ENCODE measurements around the gene F10.
"Not testable (repeated sequence)": the region's sequence is repeated elsewhere in the genome, so short reads cannot be mapped to it uniquely, and the experiment has no call there.

F10 gene

DNA sequence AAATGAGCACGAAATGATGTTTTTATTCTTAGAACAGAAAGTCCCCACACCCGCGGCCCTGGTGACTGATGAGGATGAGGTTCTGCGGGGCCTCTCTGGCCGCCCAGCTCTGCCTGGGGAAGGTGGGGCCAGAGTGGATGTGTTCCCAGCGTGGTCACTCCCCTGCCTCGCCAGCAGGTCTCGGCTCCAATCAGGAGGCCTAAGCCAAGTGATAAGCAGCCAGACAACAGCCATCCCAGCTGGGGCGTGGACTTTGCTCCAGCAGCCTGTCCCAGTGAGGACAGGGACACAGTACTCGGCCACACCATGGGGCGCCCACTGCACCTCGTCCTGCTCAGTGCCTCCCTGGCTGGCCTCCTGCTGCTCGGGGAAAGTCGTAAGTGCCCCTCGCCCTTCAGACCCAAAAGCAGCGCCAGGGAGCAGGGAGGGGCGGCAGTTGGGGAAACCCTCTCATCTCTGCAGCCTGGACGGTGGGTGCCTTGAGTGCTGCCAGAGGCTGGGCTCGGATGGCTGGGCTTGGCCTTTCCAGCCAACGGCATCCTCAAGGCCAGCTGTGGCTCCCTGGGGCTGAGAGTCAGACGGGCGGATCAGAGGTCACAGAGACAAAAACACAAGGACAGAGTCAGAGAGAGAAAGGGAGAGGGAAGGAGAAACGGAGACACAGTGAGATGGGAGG is at the start of gene F10:
F10 (plus strand) TSS at position 250 of the 676 bp plus-strand sequence; CDS start at position 307, 57 bp downstream.
- DNase-seq (ENCODE audit: low spot score in 2 of 2) (no peak), ATAC-seq (no peak)
- Mint-ChIP-seq H3K9me3 (no peaks in the 10 kb centered on the region), H3K36me3 (no peaks in the 10 kb centered on the region), H3K4me1 (peaks cover 12% of the 10 kb centered on the region), H3K27ac (no peak within 1 kb of the TSS), H3K4me3 (no peak within 1 kb of the TSS)

GRCh38 chr13:113073942-113074341 is 48.7 kb upstream of the F10 start:
- no peaks in the 10 kb centered on the region for H3K4me1 Mint-ChIP-seq
- no peak for DNase-seq (ENCODE audit: low spot score in 2 of 2)
- H3K27ac Mint-ChIP-seq, result no peak overlapping the region
- H3K4me3 Mint-ChIP-seq, result no peak overlapping the region
- H3K9me3 Mint-ChIP-seq, result no peaks in the 10 kb centered on the region
- no peaks in the 10 kb centered on the region for H3K36me3 Mint-ChIP-seq
- ATAC-seq, result no peak

- Mint-ChIP-seq H3K36me3 (no peaks in the 10 kb centered on the region), H3K9me3 (no peaks in the 10 kb centered on the region), H3K27ac (no peak overlapping the region), H3K4me3 (no peak overlapping the region), H3K4me1 (no peaks in the 10 kb centered on the region)
- DNase-seq (ENCODE audit: low spot score in 2 of 2), result no peak
- ATAC-seq, result no peak
Observed at GRCh38 chr13:113074401-113074800, 48.2 kb upstream of the F10 start.

GRCh38 chr13:113074876-113075275 is 47.7 kb upstream of the F10 start:
- H3K4me3 Mint-ChIP-seq, result no peak overlapping the region
- DNase-seq (ENCODE audit: low spot score in 2 of 2) (no peak), ATAC-seq (no peak)
- H3K9me3 Mint-ChIP-seq, result no peaks in the 10 kb centered on the region
- H3K27ac Mint-ChIP-seq, result no peak overlapping the region
- H3K36me3 Mint-ChIP-seq, result no peaks in the 10 kb centered on the region
- no peaks in the 10 kb centered on the region for H3K4me1 Mint-ChIP-seq

- H3K4me1 Mint-ChIP-seq, result no peaks in the 10 kb centered on the region
- no peak overlapping the region for H3K4me3 Mint-ChIP-seq
- DNase-seq (ENCODE audit: low spot score in 2 of 2) (no peak), ATAC-seq (no peak)
- no peaks in the 10 kb centered on the region for H3K9me3 Mint-ChIP-seq
- no peak overlapping the region for H3K27ac Mint-ChIP-seq
- no peaks in the 10 kb centered on the region for H3K36me3 Mint-ChIP-seq
Observed at GRCh38 chr13:113075711-113076110, 46.9 kb upstream of the F10 start.

DNA sequence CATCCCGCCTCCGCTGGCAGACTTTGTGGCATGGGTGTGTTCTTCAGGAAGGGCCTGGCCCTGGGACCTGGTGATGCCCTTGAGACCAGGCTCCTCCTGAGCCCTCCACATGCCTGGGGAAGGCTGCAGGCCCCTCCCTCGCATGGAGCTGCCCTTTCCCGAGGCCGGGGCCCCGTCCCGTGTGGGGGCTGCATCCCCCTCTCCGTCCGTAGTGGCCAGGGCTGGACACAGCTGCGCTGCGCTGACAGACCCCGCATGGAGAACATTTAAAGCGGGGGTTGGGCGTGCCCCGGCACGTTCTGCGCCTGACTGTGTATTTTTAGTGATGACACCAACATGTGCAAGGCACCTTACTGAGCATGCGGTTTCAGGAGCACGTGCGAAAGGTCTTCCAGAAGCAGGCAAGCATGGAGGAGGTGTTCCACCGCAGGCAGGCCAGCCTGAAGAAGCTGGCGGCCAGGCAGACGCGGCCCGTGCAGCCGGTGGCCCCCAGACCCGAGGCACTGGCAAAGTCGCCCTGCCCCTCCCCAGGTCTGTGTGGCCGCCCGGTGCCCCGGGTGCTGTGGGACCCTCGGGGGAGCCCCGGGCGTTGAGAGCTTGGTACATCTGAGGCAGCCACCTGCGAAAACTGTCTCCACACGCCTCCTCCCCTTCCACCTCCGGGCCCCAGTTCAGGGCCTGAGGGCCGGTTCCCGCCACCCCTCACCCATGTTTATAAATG is 45.8 kb upstream of the F10 start:
- no peak for ATAC-seq
- H3K36me3 Mint-ChIP-seq, result no peaks in the 10 kb centered on the region

GRCh38 chr13:113077566-113077952 is 45.0 kb upstream of the F10 start:
- Mint-ChIP-seq H3K4me1 (no peaks in the 10 kb centered on the region), H3K9me3 (no peaks in the 10 kb centered on the region)

More for the DNA sequence above, 45.8 kb upstream of the F10 start:
- DNase-seq (ENCODE audit: low spot score in 2 of 2), result no peak
- Mint-ChIP-seq H3K27ac (no peak overlapping the region), H3K4me1 (no peaks in the 10 kb centered on the region), H3K9me3 (no peaks in the 10 kb centered on the region), H3K4me3 (no peak overlapping the region)

GRCh38 chr13:113077953-113078901 is 44.4 kb upstream of the F10 start:
- H3K27ac Mint-ChIP-seq, result no peak overlapping the region
- DNase-seq (ENCODE audit: low spot score in 2 of 2) (no peak), ATAC-seq (no peak)
- no peak overlapping the region for H3K4me3 Mint-ChIP-seq
- no peaks in the 10 kb centered on the region for H3K9me3 Mint-ChIP-seq
- no peaks in the 10 kb centered on the region for H3K4me1 Mint-ChIP-seq
- no peaks in the 10 kb centered on the region for H3K36me3 Mint-ChIP-seq

More at GRCh38 chr13:113077566-113077952, 45.0 kb upstream of the F10 start:
- H3K4me3 Mint-ChIP-seq, result no peak overlapping the region
- DNase-seq (ENCODE audit: low spot score in 2 of 2), result no peak
- no peaks in the 10 kb centered on the region for H3K36me3 Mint-ChIP-seq
- ATAC-seq, result no peak
- no peak overlapping the region for H3K27ac Mint-ChIP-seq

DNA sequence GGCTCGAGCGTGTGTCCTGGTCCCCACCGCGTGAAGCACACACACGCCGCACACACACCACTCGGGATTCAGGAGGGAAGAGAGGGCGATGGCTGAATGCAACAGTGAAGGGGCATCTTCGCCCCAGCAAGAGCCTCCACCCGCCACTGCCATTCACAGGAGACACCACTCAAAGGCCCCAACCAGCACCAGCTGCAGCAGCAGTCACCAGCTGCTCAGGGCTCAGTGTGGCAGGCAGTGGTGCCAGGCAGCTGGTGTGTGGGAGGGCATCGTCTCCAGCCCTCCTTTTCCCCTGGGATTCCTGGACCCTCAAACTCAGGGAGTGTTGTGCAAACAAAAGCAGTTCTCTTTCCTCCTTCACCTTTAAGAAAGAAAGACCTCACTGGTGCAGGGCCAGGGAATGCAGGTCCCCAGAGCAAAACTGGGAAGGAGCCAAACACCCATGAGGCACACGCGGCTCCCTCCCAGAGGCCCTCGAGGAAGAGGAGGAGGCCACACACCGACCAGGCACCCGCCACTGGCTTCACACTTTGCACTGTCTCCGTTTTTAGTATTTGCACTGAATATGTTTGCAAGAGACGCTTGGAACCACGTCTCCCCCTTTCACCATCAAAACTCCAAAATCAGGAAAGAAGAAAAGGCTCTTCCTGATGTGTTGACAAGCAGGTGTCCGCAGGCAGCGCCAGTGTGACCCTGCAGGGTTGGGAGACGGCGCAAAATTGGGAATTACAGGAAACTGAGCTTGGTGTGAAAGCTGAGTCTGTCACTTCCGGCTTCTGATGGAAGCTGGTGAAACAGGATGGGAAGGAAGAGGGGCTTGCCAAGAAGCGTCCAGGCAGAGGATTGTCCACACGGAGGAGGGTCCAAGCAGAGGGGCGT is 43.5 kb upstream of the F10 start:
- ATAC-seq (no peak), DNase-seq (ENCODE audit: low spot score in 2 of 2) (no peak)
- H3K27ac Mint-ChIP-seq, result peak overlapping the region; percentile 43

GRCh38 chr13:113079781-113080080 is 42.9 kb upstream of the F10 start:
- H3K4me1 Mint-ChIP-seq; H3K9me3 Mint-ChIP-seq; DNase-seq (ENCODE audit: low spot score in 2 of 2); H3K36me3 Mint-ChIP-seq; ATAC-seq; H3K4me3 Mint-ChIP-seq: not testable (repeated sequence)
- H3K27ac Mint-ChIP-seq, result peak overlapping the region; percentile 43

More for the DNA sequence above, 43.5 kb upstream of the F10 start:
- Mint-ChIP-seq H3K4me1 (no peaks in the 10 kb centered on the region), H3K9me3 (no peaks in the 10 kb centered on the region), H3K4me3 (no peak overlapping the region), H3K36me3 (no peaks in the 10 kb centered on the region)

- no peaks in the 10 kb centered on the region for H3K9me3 Mint-ChIP-seq
- no peak overlapping the region for H3K27ac Mint-ChIP-seq
- H3K36me3 Mint-ChIP-seq, result no peaks in the 10 kb centered on the region
- no peak overlapping the region for H3K4me3 Mint-ChIP-seq
- DNase-seq (ENCODE audit: low spot score in 2 of 2) (no peak), ATAC-seq (no peak)
- no peaks in the 10 kb centered on the region for H3K4me1 Mint-ChIP-seq
Observed at GRCh38 chr13:113080361-113080831, 42.2 kb upstream of the F10 start.

DNA sequence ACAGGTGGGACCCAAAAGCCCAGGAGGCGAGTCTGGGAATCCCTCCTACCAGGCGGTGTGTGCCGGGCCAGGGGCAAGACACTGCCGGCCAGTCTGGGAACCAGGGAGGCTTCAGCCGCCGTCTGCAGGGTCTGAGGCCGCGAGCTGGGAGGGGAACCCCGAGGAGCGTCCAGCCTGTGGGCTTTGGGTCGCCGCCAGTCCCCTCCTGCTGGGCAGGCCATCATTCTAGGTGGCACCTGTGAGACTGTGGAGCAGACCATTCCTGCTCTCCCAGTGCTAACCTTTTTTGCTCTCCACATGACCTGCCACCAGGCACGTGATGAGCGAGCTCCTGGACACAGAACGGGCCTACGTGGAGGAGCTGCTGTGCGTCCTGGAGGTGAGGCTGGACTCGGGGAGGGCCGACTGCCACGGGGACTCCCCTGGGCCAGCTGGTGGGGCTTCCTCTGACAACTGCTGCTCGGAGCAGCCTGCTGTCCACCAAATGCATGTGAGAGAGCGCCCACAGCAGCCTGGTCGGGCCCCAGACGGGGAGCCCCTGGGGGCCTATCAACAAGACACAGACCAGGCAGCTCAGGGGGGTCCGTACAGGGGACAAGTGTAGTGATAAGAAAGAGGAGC is 41.6 kb upstream of the F10 start:
- H3K4me3 Mint-ChIP-seq, result no peak overlapping the region
- H3K36me3 Mint-ChIP-seq, result no peaks in the 10 kb centered on the region
- H3K27ac Mint-ChIP-seq, result no peak overlapping the region
- ATAC-seq, result no peak
- DNase-seq (ENCODE audit: low spot score in 2 of 2), result no peak
- H3K4me1 Mint-ChIP-seq, result no peaks in the 10 kb centered on the region
- no peaks in the 10 kb centered on the region for H3K9me3 Mint-ChIP-seq

GRCh38 chr13:113082198-113083021 is 40.2 kb upstream of the F10 start:
- H3K4me1 Mint-ChIP-seq, result no peaks in the 10 kb centered on the region
- no peaks in the 10 kb centered on the region for H3K9me3 Mint-ChIP-seq
- no peak overlapping the region for H3K4me3 Mint-ChIP-seq
- no peaks in the 10 kb centered on the region for H3K36me3 Mint-ChIP-seq
- no peak overlapping the region for H3K27ac Mint-ChIP-seq
- DNase-seq (ENCODE audit: low spot score in 2 of 2), result no peak
- ATAC-seq, result no peak

DNA sequence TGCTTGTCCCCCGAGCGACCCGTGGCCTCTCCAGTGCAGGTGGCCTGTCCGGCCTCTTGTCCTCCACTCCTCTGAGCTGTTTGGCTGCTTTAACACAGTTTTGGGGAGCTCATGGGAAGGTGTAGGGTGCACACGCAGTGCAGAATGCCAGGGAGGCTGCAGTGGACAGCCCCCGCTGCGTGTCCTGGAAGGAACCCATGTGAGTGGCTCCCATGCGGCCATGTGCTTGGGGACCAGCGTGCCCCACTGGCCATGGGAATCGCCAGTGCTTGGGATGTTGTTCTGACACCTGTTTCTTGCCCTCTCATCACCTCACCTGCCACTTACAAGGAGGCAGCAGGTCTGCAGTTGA is 39.6 kb upstream of the F10 start:
- no peak for DNase-seq (ENCODE audit: low spot score in 2 of 2)
- H3K27ac Mint-ChIP-seq, result no peak overlapping the region
- no peaks in the 10 kb centered on the region for H3K4me1 Mint-ChIP-seq
- ATAC-seq, result no peak
- H3K4me3 Mint-ChIP-seq, result no peak overlapping the region
- no peaks in the 10 kb centered on the region for H3K9me3 Mint-ChIP-seq
- no peaks in the 10 kb centered on the region for H3K36me3 Mint-ChIP-seq

All from stimulated activated effector memory CD8-positive, alpha-beta T cell treated with anti-CD3 and anti-CD28 coated beads, Interleukin-12 subunit alpha, Interleukin-12 subunit beta, amount 100 ng/mL, for 72 hours (primary cell).